HCT116 (cell line): ENCODE data around the gene ANKRD16. TPM values are rescaled to one million over a fixed set of nuclear protein-coding genes. Genes with fewer than 3 reads are reported as not detected.

ENCODE experiments used
- ATAC-seq: fragments of 200-7000 bp; cut with Tn5 transposase; 2 replicates; pipeline ENCODE4 v1.9.1; 2020; ENCODE audit warnings: mild to moderate bottlenecking, moderate library complexity
- BruUV-seq: library from RNA; stranded (reverse); fragments of 400-500 nt; replicated peaks from 2 replicates; lab custom pipeline; 2021; lab: Mats Ljungman, UMichigan
- CTCF ChIA-PET: fragments of 300-600 bp; sonication (Branson Sonifier 250); formaldehyde crosslinking; loops from one replicate; lab custom pipeline; 2021; ENCODE audit warnings: antibody characterized with exemption; lab: Charles Lee
- POLR2A ChIA-PET: fragments of 300-600, 350-600 bp; sonication (Branson Sonifier 250); formaldehyde crosslinking; loops from one replicate; lab custom pipeline; 2021; ENCODE audit warnings: antibody characterized with exemption; lab: Charles Lee
- RAD21 ChIA-PET, 2 experiments: fragments of 300-600 bp; sonication (Branson Sonifier 250); formaldehyde crosslinking; loops; one replicate each; lab custom pipeline; 2023; ENCODE audit warnings: low total read pairs in 2 of 2; ENCODE audit not compliant: uncharacterized antibody in 2 of 2, unreplicated experiment in 2 of 2, low non-redundant PET in 1 of 2; lab: Charles Lee
- DNase-seq: peaks from one replicate; pipeline ENCODE4 v3.0.0-alpha.2; 2010; ENCODE audit warnings: low read depth, low spot score
- H2AFZ ChIP-seq: fragments of 200-600 bp; shearing (Covaris generic), sonication (generic); 2 replicates; pipeline ENCODE4 v1.6.1; 2017; ENCODE audit warnings: low read depth, mixed run types, mixed read lengths, antibody characterized with exemption, low read length; ENCODE audit not compliant: poor library complexity, severe bottlenecking
- H3K27ac ChIP-seq: 2 replicates; pipeline ENCODE4 v1.5.1; 2012; ENCODE audit warnings: low read depth, low read length
- H3K27me3 ChIP-seq: fragments of 200-600 bp; sonication (generic); 2 replicates; pipeline ENCODE4 v1.6.1; 2016; ENCODE audit warnings: mixed run types, low read length, mixed read lengths; ENCODE audit not compliant: insufficient read depth
- H3K36me3 ChIP-seq, 2 experiments: fragments of 200-500 bp in 1 of 2; fragments of 200-600 bp in 1 of 2; sonication (Bioruptor generic) in 1 of 2; sonication (generic) in 1 of 2; 2 replicates each; pipeline versions ENCODE4 v1.5.1 to v1.6.1; 2014 to 2016; ENCODE audit warnings: low read length in 2 of 2, inconsistent platforms in 1 of 2, mixed read lengths in 1 of 2, mixed run types in 1 of 2; ENCODE audit not compliant: insufficient read depth in 2 of 2, control insufficient read depth in 1 of 2
- H3K4me1 ChIP-seq, 2 experiments: fragments of 200-600 bp in 1 of 2; sonication (generic) in 1 of 2; 2 replicates each; pipeline versions ENCODE4 v1.5.1 to v1.6.1; 2012 to 2017; ENCODE audit warnings: low read length in 2 of 2, inconsistent platforms in 1 of 2, mild to moderate bottlenecking in 1 of 2, mixed read lengths in 1 of 2, mixed run types in 1 of 2, moderate library complexity in 1 of 2; ENCODE audit not compliant: insufficient read depth in 2 of 2, control insufficient read depth in 1 of 2
- H3K4me2 ChIP-seq: fragments of 200-600 bp; sonication (generic); 2 replicates; pipeline ENCODE4 v1.6.1; 2017; ENCODE audit warnings: mixed run types, low read length, mixed read lengths
- H3K4me3 ChIP-seq, 2 experiments: fragments of 200-600 bp in 1 of 2; sonication (generic) in 1 of 2; replicated peaks in 1 of 2; 2 replicates each; pipeline ENCODE4 v1.5.1; 2011 to 2016; ENCODE audit warnings: low read length in 2 of 2, control low read depth in 1 of 2, low read depth in 1 of 2, mild to moderate bottlenecking in 1 of 2, mixed read lengths in 1 of 2, mixed run types in 1 of 2
- H3K79me2 ChIP-seq: fragments of 200-600 bp; sonication (generic); 2 replicates; pipeline ENCODE4 v1.6.1; 2017; ENCODE audit warnings: mild to moderate bottlenecking, mixed run types, low read length, moderate library complexity, mixed read lengths; ENCODE audit not compliant: insufficient read depth
- H3K9ac ChIP-seq: fragments of 200-600 bp; sonication (generic); 2 replicates; pipeline ENCODE4 v1.6.1; 2016; ENCODE audit warnings: low read length, mixed read lengths
- H3K9me2 ChIP-seq: fragments of 200-600 bp; sonication (generic), shearing (Covaris generic); 2 replicates; pipeline ENCODE4 v1.6.1; 2017; ENCODE audit warnings: mixed run types, mild to moderate bottlenecking, moderate library complexity; ENCODE audit not compliant: insufficient read depth
- H3K9me3 ChIP-seq, 2 experiments: fragments of 200-500 bp in 1 of 2; fragments of 200-600 bp in 1 of 2; sonication (Bioruptor generic) in 1 of 2; sonication (generic) in 1 of 2; 2 replicates each; pipeline ENCODE4 v1.6.1; 2014 to 2017; ENCODE audit warnings: low read length in 2 of 2, mixed read lengths in 2 of 2, inconsistent platforms in 1 of 2, low read depth in 1 of 2, mild to moderate bottlenecking in 1 of 2, mixed run types in 1 of 2, moderate library complexity in 1 of 2; ENCODE audit not compliant: control insufficient read depth in 1 of 2, insufficient read depth in 1 of 2
- H4K20me1 ChIP-seq: fragments of 200-600 bp; sonication (generic), shearing (Covaris generic); 2 replicates; pipeline ENCODE4 v1.6.1; 2017; ENCODE audit warnings: mixed run types, mild to moderate bottlenecking, moderate library complexity; ENCODE audit not compliant: insufficient read depth
- CBX3 ChIP-seq: IDR thresholded peaks from 2 replicates; pipeline ENCODE4 v1.6.1; 2012; ENCODE audit warnings: low read depth
- CEBPB ChIP-seq: IDR thresholded peaks from 2 replicates; pipeline ENCODE4 v1.6.1; 2012; ENCODE audit warnings: low read depth
- CTCF ChIP-seq, 3 experiments: fragments of 200-600 bp in 1 of 3; sonication (generic) in 1 of 3; IDR thresholded peaks in 2 of 3; conservative IDR thresholded peaks in 1 of 3; 2 replicates each; pipeline ENCODE4 v1.5.1; 2012 to 2017; ENCODE audit warnings: low read depth in 2 of 3, low read length in 2 of 3, antibody characterized with exemption in 1 of 3, borderline replicate concordance in 1 of 3, control low read depth in 1 of 3, mild to moderate bottlenecking in 1 of 3, mixed read lengths in 1 of 3, mixed run types in 1 of 3, moderate library complexity in 1 of 3; ENCODE audit not compliant: insufficient read depth in 1 of 3
- EGR1 ChIP-seq: IDR thresholded peaks from 2 replicates; pipeline ENCODE4 v1.6.1; 2012; ENCODE audit warnings: low read depth
- ELF1 ChIP-seq: IDR thresholded peaks from 2 replicates; pipeline ENCODE4 v1.6.1; 2012; ENCODE audit warnings: low read depth, borderline replicate concordance
- EZH2 ChIP-seq: fragments of 200-600 bp; sonication (generic); IDR thresholded peaks from 2 replicates; pipeline ENCODE4 v1.6.1; 2017; ENCODE audit warnings: antibody characterized with exemption, mixed run types
- EZH2phosphoT487 ChIP-seq: fragments of 200-600 bp; IDR thresholded peaks from 2 replicates; pipeline ENCODE4 v1.6.1; 2018; ENCODE audit warnings: antibody characterized with exemption, borderline replicate concordance
- FOSL1 ChIP-seq: IDR thresholded peaks from 2 replicates; pipeline ENCODE4 v1.6.1; 2012; ENCODE audit warnings: low read depth
- JUND ChIP-seq: IDR thresholded peaks from 2 replicates; pipeline ENCODE4 v1.6.1; 2012
- MAX ChIP-seq: IDR thresholded peaks from 2 replicates; pipeline ENCODE4 v1.6.1; 2012
- POLR2A ChIP-seq: IDR thresholded peaks from 2 replicates; pipeline ENCODE4 v1.7.0; 2011; ENCODE audit warnings: borderline replicate concordance; ENCODE audit not compliant: insufficient read depth, insufficient read length; ENCODE audit errors: extremely low read depth
- REST ChIP-seq: IDR thresholded peaks from 2 replicates; pipeline ENCODE4 v1.6.1; 2012; ENCODE audit warnings: low read depth
- SIN3A ChIP-seq: IDR thresholded peaks from 2 replicates; pipeline ENCODE4 v1.6.1; 2012; ENCODE audit warnings: low read depth
- SP1 ChIP-seq: IDR thresholded peaks from 2 replicates; pipeline ENCODE4 v1.6.1; 2012; ENCODE audit warnings: low read depth
- SRF ChIP-seq: IDR thresholded peaks from 2 replicates; pipeline ENCODE4 v1.6.1; 2012; ENCODE audit warnings: low read depth
- TCF7L2 ChIP-seq: IDR thresholded peaks from 2 replicates; pipeline ENCODE4 v1.7.0; 2011; ENCODE audit warnings: borderline replicate concordance, inconsistent platforms; ENCODE audit not compliant: insufficient read depth, insufficient read length; ENCODE audit errors: extremely low read depth
- YY1 ChIP-seq: IDR thresholded peaks from 2 replicates; pipeline ENCODE4 v1.6.1; 2011; ENCODE audit warnings: low read length, low read depth, moderate library complexity, mild to moderate bottlenecking; ENCODE audit not compliant: insufficient replicate concordance; ENCODE audit errors: extremely low read depth
- ZBTB33 ChIP-seq: IDR thresholded peaks from 2 replicates; pipeline ENCODE4 v1.6.1; 2011; ENCODE audit warnings: mild to moderate bottlenecking, low read length, moderate library complexity; ENCODE audit not compliant: insufficient replicate concordance; ENCODE audit errors: extremely low read depth
- ZNF274 ChIP-seq: fragments of 200-500 bp; sonication (Bioruptor generic); IDR thresholded peaks from 2 replicates; pipeline ENCODE4 v1.6.1; 2014; ENCODE audit warnings: mild to moderate bottlenecking, low read depth, low read length, inconsistent platforms
- intact Hi-C: fragments of 100-400 bp; cut with micrococcal nuclease; formaldehyde crosslinking; loops from 2 replicates; pipeline ENCODE4 v1.10.0; 2022
- total RNA-seq: library from RNA; stranded (reverse); gene quantifications from one replicate; pipeline ENCODE4 v1.2.1, GENCODE V29; 2021; ENCODE audit not compliant: unreplicated experiment

Gene ANKRD16
- total RNA-seq, 1 experiment from 2014 or later, result 9.4 TPM

GRCh38 chr10:5894403-5894802 is 4.7 kb upstream of the ANKRD16 start (continued):
- TF ChIP-seq SP1, result no peak
- no peak for TF ChIP-seq SIN3A
- no peak for TF ChIP-seq ELF1
- TF ChIP-seq SRF, result no peak
- no peak for TF ChIP-seq CEBPB
- TF ChIP-seq, all 23 proteins: peak for 0

GRCh38 chr10:5893321-5893720 is 3.6 kb upstream of the ANKRD16 start:
- BruUV-seq, result no TSS peak
- no peaks in the 10 kb centered on the region for H3K27me3 ChIP-seq
- H3K4me3 ChIP-seq, result no peak overlapping the region
- TF ChIP-seq ZBTB33 (no peak), ZNF274 (no peak), SRF (no peak), CEBPB (no peak), EZH2phosphoT487 (no peak), CBX3 (no peak), REST (no peak), TCF7L2 (no peak), SIN3A (no peak), CTCF (IDR thresholded peaks at IDR 0.05 in 2 of 3, conservative IDR thresholded peaks at IDR 0.05 in 1 of 3; ENCODE audit: borderline replicate concordance in 1 of 3, insufficient read depth in 1 of 3, low read depth in 2 of 3, low read length in 2 of 3) (no peak), EGR1 (no peak), MAX (no peak), FOSL1 (no peak), POLR2A (no peak), JUND (no peak), YY1 (no peak), ELF1 (no peak), EZH2 (no peak), SP1 (no peak)
- intact Hi-C loops, result no loop called here
- H4K20me1 ChIP-seq, result no peaks in the 10 kb centered on the region
- no peaks in the 10 kb centered on the region for H3K9me2 ChIP-seq
- H3K4me1 ChIP-seq, result peaks cover 7 to 12% of the 10 kb centered on the region in 2 experiments; a peak in 3 of 4 replicates
- ATAC-seq (no peak), DNase-seq (no peak)
- RAD21 ChIA-PET, result no interaction called here
- POLR2A ChIA-PET, result no interaction called here
- H3K9ac ChIP-seq, result no peak overlapping the region
- CTCF ChIA-PET, result no interaction called here
- H3K79me2 ChIP-seq, result peaks cover 59% of the 10 kb centered on the region
- H3K36me3 ChIP-seq, result peaks cover 14 to 44% of the 10 kb centered on the region in 2 experiments; a peak in 2 of 4 replicates
- H3K4me2 ChIP-seq, result no peak overlapping the region
- H3K27ac ChIP-seq, result no peak overlapping the region
- H2AFZ ChIP-seq, result no peak overlapping the region
- peaks cover 0 to 3% of the 10 kb centered on the region in 2 experiments; a peak in 1 of 4 replicates for H3K9me3 ChIP-seq
